Measurements from ENCODE around the gene GFRAL.

GRCh38 chr6:55395871-55396270 is 68.6 kb downstream of the GFRAL start:
- TF ChIP-seq POLR2A (IDR thresholded peaks at IDR 0.05): no peak
- no peak for TF ChIP-seq CTCF (IDR thresholded peaks at IDR 0.05)
